Measurements from ENCODE around the gene BRCA1. TPM values are rescaled to one million over a fixed set of nuclear protein-coding genes. Genes with fewer than 3 reads are reported as not detected.

Gene BRCA1
- total RNA-seq, 1 experiment from 2014 or later: 18.1 TPM

DNA sequence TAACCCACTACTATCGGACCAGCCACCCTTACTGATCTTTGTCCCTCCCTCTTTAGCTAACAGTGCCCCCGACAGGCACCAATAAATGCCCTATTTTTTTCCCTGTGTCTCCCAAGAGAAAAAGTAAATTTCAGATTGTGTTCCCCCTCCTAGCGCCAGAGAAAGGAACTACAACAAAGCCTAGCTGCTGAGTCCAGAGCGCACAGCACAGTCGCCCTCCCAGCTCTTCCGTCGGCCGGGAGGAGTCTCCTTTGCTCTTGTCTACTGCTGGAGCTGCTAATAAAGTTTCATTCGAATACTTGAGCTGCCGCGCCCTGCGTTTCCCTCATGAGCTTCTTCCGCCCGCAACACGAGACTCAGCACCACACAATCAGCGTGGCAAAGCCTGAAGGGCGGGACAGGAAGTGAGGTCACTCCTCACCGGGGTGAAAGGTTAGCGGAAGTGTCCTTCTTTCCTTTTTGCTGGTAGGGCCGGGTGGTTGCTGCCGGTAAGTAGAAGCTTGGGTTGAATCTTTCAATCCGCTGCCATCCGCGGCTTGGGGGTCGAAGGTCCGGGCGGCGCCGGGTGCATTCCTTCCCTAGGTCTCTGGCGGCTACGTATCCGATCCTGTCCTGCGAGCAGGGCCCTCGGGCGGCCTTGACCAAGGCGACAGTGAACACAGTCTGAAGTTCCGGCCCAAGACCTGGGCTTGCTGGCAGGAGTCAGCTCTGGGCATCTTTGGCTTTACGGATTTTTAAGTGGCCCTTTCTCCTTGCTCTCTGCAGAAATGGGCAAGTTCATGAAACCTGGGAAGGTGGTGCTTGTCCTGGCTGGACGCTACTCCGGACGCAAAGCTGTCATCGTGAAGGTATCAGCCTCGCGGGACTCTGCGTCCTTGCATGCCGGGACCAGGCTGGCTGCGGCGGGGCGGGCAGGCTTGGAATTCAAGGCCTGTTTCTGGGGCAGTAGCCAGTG is 126.9 kb downstream of the BRCA1 start, which contains the start of gene RPL27:
Gene RPL27, plus strand, starts transcription at position 436 of the 955 bp plus-strand sequence. Its CDS starts 332 bp downstream, at position 768.
- peak; percentile 99 for DNase-seq (ENCODE audit: unreplicated experiment)
- Mint-ChIP-seq H3K4me1 (ENCODE audit: insufficient read depth, unreplicated experiment) (peaks cover 23% of the 10 kb centered on the region), H3K27me3 (ENCODE audit: insufficient read depth, unreplicated experiment) (no peaks in the 10 kb centered on the region), H3K4me3 (ENCODE audit: unreplicated experiment) (peak within 1 kb of the TSS; percentile 95), H3K9me3 (ENCODE audit: unreplicated experiment) (no peaks in the 10 kb centered on the region), H3K27ac (ENCODE audit: low read depth, unreplicated experiment) (peak within 1 kb of the TSS; percentile 96), H3K36me3 (ENCODE audit: insufficient read depth, unreplicated experiment) (peaks cover 68% of the 10 kb centered on the region)
- ChIA-PET CTCF (interaction anchor here (0.6 to 2.5 kb wide), 15 partner anchors 13 to 775 kb away, joined by 3 to 17 read pairs (median 4); partner anchors contain the start of genes AARSD1, AOC2, BECN1 and DHX8), POLR2A (interaction anchor here (0.5 to 3.6 kb wide), 36 partner anchors 8 to 1558 kb away, joined by 3 to 58 read pairs (median 6); partner anchors contain the start of genes AARSD1, AOC2, BECN1 and BRCA1)
- TSS peak; percentile 78 for BruUV-seq (replicated peaks)
- TF ChIP-seq, protein P1, sequence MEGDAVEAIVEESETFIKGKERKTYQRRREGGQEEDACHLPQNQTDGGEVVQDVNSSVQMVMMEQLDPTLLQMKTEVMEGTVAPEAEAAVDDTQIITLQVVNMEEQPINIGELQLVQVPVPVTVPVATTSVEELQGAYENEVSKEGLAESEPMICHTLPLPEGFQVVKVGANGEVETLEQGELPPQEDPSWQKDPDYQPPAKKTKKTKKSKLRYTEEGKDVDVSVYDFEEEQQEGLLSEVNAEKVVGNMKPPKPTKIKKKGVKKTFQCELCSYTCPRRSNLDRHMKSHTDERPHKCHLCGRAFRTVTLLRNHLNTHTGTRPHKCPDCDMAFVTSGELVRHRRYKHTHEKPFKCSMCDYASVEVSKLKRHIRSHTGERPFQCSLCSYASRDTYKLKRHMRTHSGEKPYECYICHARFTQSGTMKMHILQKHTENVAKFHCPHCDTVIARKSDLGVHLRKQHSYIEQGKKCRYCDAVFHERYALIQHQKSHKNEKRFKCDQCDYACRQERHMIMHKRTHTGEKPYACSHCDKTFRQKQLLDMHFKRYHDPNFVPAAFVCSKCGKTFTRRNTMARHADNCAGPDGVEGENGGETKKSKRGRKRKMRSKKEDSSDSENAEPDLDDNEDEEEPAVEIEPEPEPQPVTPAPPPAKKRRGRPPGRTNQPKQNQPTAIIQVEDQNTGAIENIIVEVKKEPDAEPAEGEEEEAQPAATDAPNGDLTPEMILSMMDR (IDR thresholded peaks at IDR 0.05; ENCODE audit: unreplicated experiment): peak; percentile 77
- intact Hi-C loops (cut with micrococcal nuclease): loop anchor here (1.0 kb wide), 2 partner anchors 34 to 155 kb away; partner anchors contain the start of gene AARSD1

DNA sequence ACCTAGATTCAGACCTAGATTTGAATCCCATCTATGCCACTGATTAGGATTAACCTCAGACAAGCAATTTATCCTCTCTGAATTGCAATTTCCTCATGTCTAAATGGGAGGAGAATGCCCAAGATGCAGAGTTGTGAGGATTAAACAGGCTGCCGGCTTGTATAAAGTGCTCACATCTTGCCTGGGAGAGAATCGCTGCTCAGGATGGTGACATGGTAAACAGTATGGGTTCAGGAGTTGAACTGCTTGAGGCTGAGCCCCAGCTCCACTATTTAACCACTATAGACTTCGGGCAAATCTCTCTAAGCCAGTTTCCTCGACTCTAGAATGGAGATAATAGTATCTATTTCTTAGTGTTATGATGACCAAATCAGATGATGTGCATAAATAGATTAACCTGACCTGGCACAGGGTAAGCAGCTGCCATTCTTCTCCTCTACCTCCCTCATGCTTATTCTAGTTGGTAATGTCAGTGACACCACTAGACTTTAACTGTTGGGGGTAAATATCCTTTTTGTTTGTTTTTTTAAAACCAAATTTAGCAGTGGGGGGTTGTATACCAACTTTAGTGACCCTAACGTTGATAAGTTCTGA is 127.7 kb downstream of the BRCA1 start:
- Mint-ChIP-seq H3K4me1 (ENCODE audit: insufficient read depth, unreplicated experiment) (peaks cover 23% of the 10 kb centered on the region), H3K36me3 (ENCODE audit: insufficient read depth, unreplicated experiment) (peaks cover 68% of the 10 kb centered on the region), H3K4me3 (ENCODE audit: unreplicated experiment) (peak overlapping the region; percentile 95), H3K27me3 (ENCODE audit: insufficient read depth, unreplicated experiment) (no peaks in the 10 kb centered on the region), H3K9me3 (ENCODE audit: unreplicated experiment) (no peaks in the 10 kb centered on the region), H3K27ac (ENCODE audit: low read depth, unreplicated experiment) (peak overlapping the region; percentile 96)
- no TSS peak for BruUV-seq (replicated peaks)
- intact Hi-C loops (cut with micrococcal nuclease): no loop called here
- DNase-seq (ENCODE audit: unreplicated experiment): no peak
- TF ChIP-seq, protein P1 (IDR thresholded peaks at IDR 0.05; ENCODE audit: unreplicated experiment): no peak
- ChIA-PET CTCF (interaction anchor here (0.6 to 2.5 kb wide), 11 partner anchors 12 to 413 kb away, joined by 3 to 17 read pairs (median 4); partner anchors contain the start of genes AARSD1, AOC2, BECN1 and VAT1), POLR2A (interaction anchor here (0.5 to 3.6 kb wide), 34 partner anchors 9 to 1559 kb away, joined by 3 to 58 read pairs (median 6); partner anchors contain the start of genes AARSD1, AOC2, BECN1 and BRCA1)

Other genes starting within 250 kb of the BRCA1 start
- gene G6PC1, start 224.6 kb downstream of the BRCA1 start, total RNA-seq (2022): not detected in 2 replicates
- 48.9 and 79.9 TPM in 2 replicates for gene AARSD1, start 160.9 kb downstream of the BRCA1 start, total RNA-seq (2022)
- gene PTGES3L, start 145.3 kb downstream of the BRCA1 start, total RNA-seq (2022): 0.83 and 0.96 TPM in 2 replicates
- 13.4 and 14.2 TPM in 2 replicates for gene RUNDC1, start 144.8 kb downstream of the BRCA1 start, total RNA-seq (2022)
- gene RPL27, start 126.9 kb downstream of the BRCA1 start, total RNA-seq (2022): 970 and 1,226 TPM in 2 replicates
- gene IFI35, start 118.6 kb downstream of the BRCA1 start, total RNA-seq (2022): 6.3 and 7.3 TPM in 2 replicates
- 61.0 and 105 TPM in 2 replicates for gene VAT1, start 103.0 kb downstream of the BRCA1 start, total RNA-seq (2022)
- gene RND2, start 100.1 kb downstream of the BRCA1 start, total RNA-seq (2022): 0.16 TPM in 1 of 2 replicates, not detected in the other
- 105 and 106 TPM in 2 replicates for gene NBR1, start 45.9 kb upstream of the BRCA1 start, total RNA-seq (2022)
- 2.1 and 2.2 TPM in 2 replicates for gene TMEM106A, start 86.5 kb upstream of the BRCA1 start, total RNA-seq (2022)
- not detected in 2 replicates for gene CCDC200, start 103.3 kb upstream of the BRCA1 start, total RNA-seq (2022)
- 4,245 and 4,277 TPM in 2 replicates for gene RNU2-1, start 108.6 kb upstream of the BRCA1 start, total RNA-seq (2022)

Data from MCF 10A (cell line).